Hepatocyte (in vitro differentiated cells): ENCODE data around the gene ASB3.

Source experiments
- EZH2 ChIP-seq: fragments of 200-600 bp; sonication (generic); IDR thresholded peaks from 2 replicates; pipeline ENCODE4 v1.6.1; 2016; ENCODE audit warnings: antibody characterized with exemption, mild to moderate bottlenecking, borderline replicate concordance
- EZH2phosphoT487 ChIP-seq: fragments of 200-600 bp; sonication (generic); IDR thresholded peaks from one replicate; pipeline ENCODE4 v1.6.1; 2018; ENCODE audit warnings: antibody characterized with exemption, mild to moderate bottlenecking, low read depth, moderate library complexity; ENCODE audit not compliant: unreplicated experiment, severe bottlenecking
- TF ChIP-seq, protein P1 (sequence below): fragments of 200-600 bp; sonication (generic); IDR thresholded peaks from 2 replicates; pipeline ENCODE4 v1.5.1; 2016; ENCODE audit warnings: antibody characterized with exemption, mild to moderate bottlenecking; ENCODE audit not compliant: poor library complexity

- TF ChIP-seq, protein P1, sequence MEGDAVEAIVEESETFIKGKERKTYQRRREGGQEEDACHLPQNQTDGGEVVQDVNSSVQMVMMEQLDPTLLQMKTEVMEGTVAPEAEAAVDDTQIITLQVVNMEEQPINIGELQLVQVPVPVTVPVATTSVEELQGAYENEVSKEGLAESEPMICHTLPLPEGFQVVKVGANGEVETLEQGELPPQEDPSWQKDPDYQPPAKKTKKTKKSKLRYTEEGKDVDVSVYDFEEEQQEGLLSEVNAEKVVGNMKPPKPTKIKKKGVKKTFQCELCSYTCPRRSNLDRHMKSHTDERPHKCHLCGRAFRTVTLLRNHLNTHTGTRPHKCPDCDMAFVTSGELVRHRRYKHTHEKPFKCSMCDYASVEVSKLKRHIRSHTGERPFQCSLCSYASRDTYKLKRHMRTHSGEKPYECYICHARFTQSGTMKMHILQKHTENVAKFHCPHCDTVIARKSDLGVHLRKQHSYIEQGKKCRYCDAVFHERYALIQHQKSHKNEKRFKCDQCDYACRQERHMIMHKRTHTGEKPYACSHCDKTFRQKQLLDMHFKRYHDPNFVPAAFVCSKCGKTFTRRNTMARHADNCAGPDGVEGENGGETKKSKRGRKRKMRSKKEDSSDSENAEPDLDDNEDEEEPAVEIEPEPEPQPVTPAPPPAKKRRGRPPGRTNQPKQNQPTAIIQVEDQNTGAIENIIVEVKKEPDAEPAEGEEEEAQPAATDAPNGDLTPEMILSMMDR = no peak
- TF ChIP-seq EZH2phosphoT487 (no peak), EZH2 (no peak)
Measured at GRCh38 chr2:53690876-53691275, 95.9 kb downstream of the ASB3 start.
